Ovary (tissue), 9 donors: ENCODE data around the gene RAP1GAP. TPM values are rescaled to one million over a fixed set of nuclear protein-coding genes. Genes with fewer than 3 reads are reported as not detected.

Source experiments
- DNase-seq, 5 donors: peaks; one replicate each; pipeline ENCODE4 v3.0.0-alpha.2; 2019 to 2020
- H3K27ac ChIP-seq, 2 donors: fragments of 200-600 bp; one replicate each; pipeline versions ENCODE4 v1.5.1 to v1.8.0; 2019 to 2022
- H3K27me3 ChIP-seq: fragments of 200-600 bp; one replicate; pipeline ENCODE4 v1.8.0; 2022
- H3K36me3 ChIP-seq: fragments of 200-600 bp; sonication (generic); one replicate; pipeline ENCODE4 v1.5.1; 2019
- H3K4me1 ChIP-seq: one replicate; pipeline ENCODE4 v1.8.1; 2013; ENCODE audit warnings: mild to moderate bottlenecking, moderate library complexity; ENCODE audit not compliant: insufficient read depth
- H3K4me3 ChIP-seq: fragments of 200-600 bp; sonication (generic); one replicate; pipeline ENCODE4 v1.5.1; 2017
- H3K9me3 ChIP-seq, 2 donors: fragments of 200-600 bp in 1 of 2; sonication (generic) in 1 of 2; one replicate each; pipeline versions ENCODE4 v1.5.1 to v1.8.1; 2013 to 2019; ENCODE audit warnings: mild to moderate bottlenecking in 1 of 2, moderate library complexity in 1 of 2
- EP300 ChIP-seq: sonication (generic); formaldehyde crosslinking; IDR thresholded peaks from one replicate; pipeline ENCODE4 v1.6.1; 2017; ENCODE audit warnings: antibody characterized with exemption
- POLR2A ChIP-seq: fragments of 450-650 bp; IDR thresholded peaks from one replicate; pipeline ENCODE4 v1.6.1; 2017; ENCODE audit warnings: antibody characterized with exemption, mild to moderate bottlenecking, moderate library complexity
- WGBS, 3 donors: extraction: QIAGEN DNeasy Blood & Tissue Kit in 1 of 3; methylation state at CpG; one replicate each; pipeline versions ENCODE4 v1.1.5 to v1.1.7; 2013 to 2017; 5-methylcytosine and 5-hydroxymethylcytosine counted together
- intact Hi-C, 4 donors: fragments of 100-400 bp; cut with DNase I; formaldehyde crosslinking; loops; one replicate each; pipeline versions ENCODE4 v1.11.0 to v1.15.1; 2022 to 2023
- polyA plus RNA-seq, 2 donors: library from polyadenylated mRNA; stranded (reverse); fragments of 200-250 nt in 1 of 2; fragments of 350-450 nt in 1 of 2; fragmentation: Illumina TruSeq in 1 of 2; extraction: RNeasy Lipid Tissue Mini Kit (QIAGEN cat#74804) in 1 of 2; gene quantifications; one replicate each; pipeline ENCODE4 v1.2.3, GENCODE V29; 2013 to 2014
- total RNA-seq, 7 donors: library from RNA; depleted of rRNA in 2 of 7; stranded (reverse); fragments of >200 nt in 2 of 7; fragmentation: NEBNext Ultra II Directional in 3 of 7; extraction: Animal tissue kit (Norgen Biotek cat#: 25700) in 3 of 7; gene quantifications; one replicate each; pipeline versions ENCODE4 v1.1.0 to v1.2.4, GENCODE V29; 2016 to 2023
- TF ChIP-seq, protein P1 (sequence below), 3 donors: fragments of 450-650 bp in 2 of 3; fragments of 200-600 bp in 1 of 3; IDR thresholded peaks; one replicate each; pipeline versions ENCODE4 v1.5.1 to v1.8.0; 2016 to 2022; ENCODE audit warnings: antibody characterized with exemption in 3 of 3, mild to moderate bottlenecking in 1 of 3
- donor health status: DM: no; HTN: no; CAD: no; lungs with moderate emphysema.
- donor health status: DM: no; HTN: no; CAD: no.
- donor health status: Bipolar disorder and iron deficiency.
- donor health status: DM: yes; HTN: yes; CAD: no.
- donor health status: DM: no; HTN: no; CAD: no.
- donor health status: DM: yes; HTN: yes; CAD: no.

RAP1GAP gene
- total and polyA plus RNA-seq, 9 donors: 0.60 to 9.4 (median 2.8) TPM

DNA sequence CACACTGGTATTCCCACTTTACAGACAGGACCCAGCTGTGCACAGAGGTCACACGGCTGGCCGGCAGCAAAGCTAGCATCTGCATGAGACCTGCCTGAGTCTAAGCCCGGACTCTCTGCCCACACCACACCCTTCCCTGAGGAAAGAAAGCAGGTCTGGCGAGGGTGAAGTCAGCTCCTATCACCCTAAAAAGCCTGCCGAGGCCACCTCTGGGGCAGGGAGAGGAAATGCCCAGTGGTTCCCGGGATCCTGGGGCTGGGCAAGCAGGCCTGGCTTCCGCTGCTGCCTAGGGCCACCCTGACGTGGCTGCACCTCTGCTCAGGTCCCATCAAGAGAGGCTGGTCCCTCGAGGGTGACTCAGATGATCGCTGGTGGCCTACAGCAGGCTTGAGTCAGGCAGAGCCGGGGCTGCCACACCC, 42.2 kb downstream of the RAP1GAP start:
- no peaks in the 10 kb centered on the region for H3K27me3 ChIP-seq
- 89 to 94% (median 92%) methylated on average over 11 of the region's 11 CpGs for WGBS, 3 donors
- peaks cover 5% of the 10 kb centered on the region for H3K4me1 ChIP-seq
- no peaks in the 10 kb centered on the region for H3K36me3 ChIP-seq
- no peak for TF ChIP-seq POLR2A
- TF ChIP-seq EP300: no peak
- TF ChIP-seq, protein P1, sequence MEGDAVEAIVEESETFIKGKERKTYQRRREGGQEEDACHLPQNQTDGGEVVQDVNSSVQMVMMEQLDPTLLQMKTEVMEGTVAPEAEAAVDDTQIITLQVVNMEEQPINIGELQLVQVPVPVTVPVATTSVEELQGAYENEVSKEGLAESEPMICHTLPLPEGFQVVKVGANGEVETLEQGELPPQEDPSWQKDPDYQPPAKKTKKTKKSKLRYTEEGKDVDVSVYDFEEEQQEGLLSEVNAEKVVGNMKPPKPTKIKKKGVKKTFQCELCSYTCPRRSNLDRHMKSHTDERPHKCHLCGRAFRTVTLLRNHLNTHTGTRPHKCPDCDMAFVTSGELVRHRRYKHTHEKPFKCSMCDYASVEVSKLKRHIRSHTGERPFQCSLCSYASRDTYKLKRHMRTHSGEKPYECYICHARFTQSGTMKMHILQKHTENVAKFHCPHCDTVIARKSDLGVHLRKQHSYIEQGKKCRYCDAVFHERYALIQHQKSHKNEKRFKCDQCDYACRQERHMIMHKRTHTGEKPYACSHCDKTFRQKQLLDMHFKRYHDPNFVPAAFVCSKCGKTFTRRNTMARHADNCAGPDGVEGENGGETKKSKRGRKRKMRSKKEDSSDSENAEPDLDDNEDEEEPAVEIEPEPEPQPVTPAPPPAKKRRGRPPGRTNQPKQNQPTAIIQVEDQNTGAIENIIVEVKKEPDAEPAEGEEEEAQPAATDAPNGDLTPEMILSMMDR (IDR thresholded peaks at IDR 0.05): no peak
- intact Hi-C loops: no loop called here
- DNase-seq: no peak
- no peak overlapping the region for H3K4me3 ChIP-seq
- no peak overlapping the region for H3K27ac ChIP-seq
- H3K9me3 ChIP-seq: no peaks in the 10 kb centered on the region

DNA sequence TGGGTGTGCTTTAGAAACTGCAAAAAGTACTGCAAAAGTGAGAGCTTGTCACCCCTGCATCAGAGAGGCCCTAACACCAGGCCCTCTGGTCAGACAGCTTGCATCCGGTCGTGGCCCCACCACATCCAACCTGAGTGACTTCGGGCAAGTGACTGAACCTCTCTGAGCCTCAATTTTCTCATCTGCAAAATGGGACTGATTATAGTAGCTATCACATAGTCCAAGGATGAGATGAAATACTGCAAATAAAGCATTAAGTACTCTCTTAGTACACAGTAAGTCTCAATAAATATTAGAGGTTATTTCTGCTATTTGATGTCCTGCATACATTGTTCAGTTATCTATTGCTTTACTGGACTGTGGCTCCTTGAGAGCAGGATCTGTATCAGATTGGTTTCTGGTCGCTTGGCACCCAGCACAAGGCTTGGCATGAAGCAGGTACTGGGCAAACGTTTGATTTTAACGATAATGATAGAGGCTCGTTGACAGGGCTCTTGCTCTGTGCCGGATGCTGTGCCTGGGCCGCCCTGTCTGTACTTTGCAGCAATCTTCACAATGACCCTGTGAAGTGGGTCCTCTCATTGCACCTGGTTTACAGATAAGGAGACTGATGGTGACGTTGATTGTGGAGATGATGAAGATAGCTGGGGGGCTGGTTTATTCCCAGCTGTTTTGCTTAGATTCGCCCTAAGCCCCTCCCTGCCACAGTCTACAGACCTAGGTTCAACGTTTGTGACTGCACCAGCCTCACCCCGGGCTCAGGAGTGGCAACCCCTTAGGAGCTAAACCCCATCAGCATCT, 43.6 kb downstream of the RAP1GAP start:
- H3K27ac ChIP-seq: no peak overlapping the region
- 83 to 85% (median 84%) methylated on average over 13 of the region's 13 CpGs for WGBS, 3 donors
- H3K27me3 ChIP-seq: no peaks in the 10 kb centered on the region
- no peaks in the 10 kb centered on the region for H3K9me3 ChIP-seq
- H3K4me1 ChIP-seq: peaks cover 5% of the 10 kb centered on the region
- no peaks in the 10 kb centered on the region for H3K36me3 ChIP-seq
- no peak overlapping the region for H3K4me3 ChIP-seq
- DNase-seq: no peak
- TF ChIP-seq EP300: no peak
- TF ChIP-seq POLR2A: no peak
- TF ChIP-seq, protein P1 (IDR thresholded peaks at IDR 0.05): no peak
- intact Hi-C loops: no loop called here

DNA sequence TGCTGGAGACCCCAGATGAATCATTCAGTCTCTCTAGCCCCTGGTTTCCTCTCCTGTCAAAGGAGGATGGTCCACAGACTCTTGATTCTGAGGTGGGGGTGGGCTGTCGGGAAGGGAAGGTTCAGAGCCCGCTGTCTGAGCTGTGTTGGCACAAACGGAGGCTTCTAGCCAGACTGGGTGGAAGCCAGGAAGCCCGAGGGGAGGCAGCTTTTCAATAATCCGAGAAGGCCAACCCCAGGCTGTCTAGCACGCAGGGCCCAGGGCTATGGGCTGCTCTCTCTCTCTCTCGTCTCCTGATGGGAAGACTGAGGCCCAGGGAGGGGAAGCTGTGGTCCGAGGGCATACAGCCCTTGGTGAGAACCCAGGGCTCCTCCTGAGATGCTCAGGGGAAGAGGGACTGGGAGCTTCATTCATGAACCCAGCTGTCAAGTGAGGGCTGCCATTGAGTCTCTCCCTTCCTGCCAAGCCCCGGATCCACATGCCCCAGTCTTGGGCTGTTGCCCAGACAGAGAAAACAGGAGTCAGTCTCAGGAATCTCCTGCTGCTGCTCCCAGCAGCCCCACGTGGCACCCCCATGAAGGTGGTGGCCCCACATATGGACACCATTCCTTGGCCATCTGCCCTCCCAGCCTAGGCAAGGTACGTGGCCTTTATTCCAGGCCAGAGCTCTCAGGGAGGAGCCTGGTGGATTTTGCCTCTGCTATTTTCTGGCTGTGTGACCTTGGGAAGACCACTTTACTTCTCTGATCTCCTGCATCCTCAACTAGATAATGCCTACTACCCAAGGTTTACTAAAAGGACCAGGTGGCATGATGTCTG, 44.4 kb downstream of the RAP1GAP start:
- no peak for DNase-seq
- intact Hi-C loops: no loop called here
- no peak overlapping the region for H3K4me3 ChIP-seq
- peaks cover 6% of the 10 kb centered on the region for H3K4me1 ChIP-seq
- WGBS, 3 donors: 73 to 76% (median 73%) methylated on average over 11 of the region's 11 CpGs
- H3K27ac ChIP-seq: no peak overlapping the region
- H3K36me3 ChIP-seq: no peaks in the 10 kb centered on the region
- TF ChIP-seq, protein P1 (IDR thresholded peaks at IDR 0.05): no peak
- TF ChIP-seq EP300 (no peak), POLR2A (no peak)
- H3K9me3 ChIP-seq: no peaks in the 10 kb centered on the region
- no peaks in the 10 kb centered on the region for H3K27me3 ChIP-seq

DNA sequence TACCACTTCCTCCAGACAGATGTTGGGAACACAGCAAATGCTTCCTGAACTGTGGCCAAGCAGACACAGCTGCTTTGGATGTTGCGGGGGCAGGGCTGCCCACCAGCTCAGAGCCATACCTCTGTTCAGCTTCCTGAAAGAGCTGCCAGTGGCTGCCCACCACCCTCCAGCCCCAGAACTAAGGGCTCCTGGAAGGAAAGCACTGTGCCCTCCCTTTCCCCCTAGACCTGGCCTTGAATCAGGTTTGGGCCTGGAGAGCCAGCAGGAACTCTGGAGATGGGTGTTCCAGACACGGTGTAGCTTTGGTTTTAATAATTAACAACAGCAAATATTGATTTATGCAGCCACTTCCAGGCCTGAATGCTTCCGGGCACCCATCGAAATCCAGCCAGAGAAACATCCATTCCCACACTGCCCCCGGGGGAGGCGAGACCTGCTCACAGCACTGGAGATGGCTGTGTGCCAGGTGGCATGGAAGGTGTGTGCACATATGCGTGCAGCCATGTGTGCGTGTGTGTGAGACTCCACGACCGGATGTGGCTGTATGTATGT, 45.7 kb downstream of the RAP1GAP start:
- TF ChIP-seq POLR2A (no peak), EP300 (no peak)
- TF ChIP-seq, protein P1 (IDR thresholded peaks at IDR 0.05): no peak
- no peak overlapping the region for H3K27ac ChIP-seq
- no peaks in the 10 kb centered on the region for H3K9me3 ChIP-seq
- no peaks in the 10 kb centered on the region for H3K36me3 ChIP-seq
- WGBS, 3 donors: 63 to 74% (median 69%) methylated on average over 10 of the region's 10 CpGs
- H3K27me3 ChIP-seq: no peaks in the 10 kb centered on the region
- intact Hi-C loops: no loop called here
- peak in 1 of 5 donors; percentile 41 for DNase-seq
- no peak overlapping the region for H3K4me3 ChIP-seq
- peaks cover 6% of the 10 kb centered on the region for H3K4me1 ChIP-seq
